ENCODE measurements around the gene SLCO4A1. TPM values are rescaled to one million over a fixed set of nuclear protein-coding genes. Genes with fewer than 3 reads are reported as not detected.

Gene SLCO4A1, protein sequence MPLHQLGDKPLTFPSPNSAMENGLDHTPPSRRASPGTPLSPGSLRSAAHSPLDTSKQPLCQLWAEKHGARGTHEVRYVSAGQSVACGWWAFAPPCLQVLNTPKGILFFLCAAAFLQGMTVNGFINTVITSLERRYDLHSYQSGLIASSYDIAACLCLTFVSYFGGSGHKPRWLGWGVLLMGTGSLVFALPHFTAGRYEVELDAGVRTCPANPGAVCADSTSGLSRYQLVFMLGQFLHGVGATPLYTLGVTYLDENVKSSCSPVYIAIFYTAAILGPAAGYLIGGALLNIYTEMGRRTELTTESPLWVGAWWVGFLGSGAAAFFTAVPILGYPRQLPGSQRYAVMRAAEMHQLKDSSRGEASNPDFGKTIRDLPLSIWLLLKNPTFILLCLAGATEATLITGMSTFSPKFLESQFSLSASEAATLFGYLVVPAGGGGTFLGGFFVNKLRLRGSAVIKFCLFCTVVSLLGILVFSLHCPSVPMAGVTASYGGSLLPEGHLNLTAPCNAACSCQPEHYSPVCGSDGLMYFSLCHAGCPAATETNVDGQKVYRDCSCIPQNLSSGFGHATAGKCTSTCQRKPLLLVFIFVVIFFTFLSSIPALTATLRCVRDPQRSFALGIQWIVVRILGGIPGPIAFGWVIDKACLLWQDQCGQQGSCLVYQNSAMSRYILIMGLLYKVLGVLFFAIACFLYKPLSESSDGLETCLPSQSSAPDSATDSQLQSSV
- polyA plus RNA-seq: 0.43 to 1.8 TPM (median 1.4 TPM) in 3 replicates
- polyA plus RNA-seq (2011; ENCODE audit: low read depth): 19.0 TPM
- polyA plus RNA-seq (2011; cell fraction: cytosol; rRNA removed): 0.28 and 0.35 TPM in 2 replicates
- 1.6 and 2.7 TPM in 2 replicates for polyA plus RNA-seq (2011; cell fraction: nucleus; rRNA removed)
- polyA plus RNA-seq (2012; ENCODE audit: low replicate concordance): 1.1 and 42.6 TPM in 2 replicates
- polyA minus RNA-seq: 0.96 to 1.7 TPM (median 1.1 TPM) in 3 replicates
- polyA minus RNA-seq (2011; cell fraction: cytosol; rRNA and poly(A)+ RNA removed): 4.6 TPM
- polyA minus RNA-seq (2011; cell fraction: nucleus; rRNA and poly(A)+ RNA removed): 1.7 and 1.8 TPM in 2 replicates

DNA sequence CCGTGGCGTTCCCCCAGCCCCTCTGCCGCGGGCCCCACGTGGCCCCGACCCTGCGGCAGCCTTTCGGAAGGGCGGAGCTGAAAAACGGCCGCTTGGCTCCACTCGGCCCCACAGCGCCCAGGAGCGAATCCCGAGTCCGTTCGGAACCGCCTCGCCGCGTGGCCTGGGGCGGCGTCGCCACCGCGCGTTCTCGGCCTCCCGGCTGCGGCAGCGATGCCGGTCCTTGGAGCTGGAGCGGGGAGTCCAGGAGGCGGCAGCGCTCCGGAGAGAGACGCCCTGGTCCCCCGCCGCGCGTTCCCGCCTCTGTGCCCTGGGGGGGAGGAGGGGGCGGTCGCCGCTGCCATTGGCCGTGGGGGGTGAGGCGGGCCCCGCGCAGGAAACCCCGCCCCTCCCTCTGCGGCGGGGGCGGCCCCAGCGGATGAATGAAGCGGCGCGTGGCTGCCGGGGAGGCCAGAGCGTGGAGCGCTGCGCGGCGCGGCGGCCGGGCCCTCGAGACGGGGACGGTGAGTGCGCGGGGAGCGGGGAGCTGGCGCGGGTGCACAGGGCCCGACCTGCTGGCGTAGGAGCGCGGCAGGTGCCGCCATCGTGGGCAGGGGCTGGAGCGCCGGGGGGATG lies at the start of gene SLCO4A1:
Gene SLCO4A1 (plus strand): TSS at position 453 of the 615 bp plus-strand sequence. CDS start 13,952 bp downstream, outside the sequence.
- Histone ChIP-seq H3K9ac (ENCODE audit: control insufficient read depth, extremely low read depth, insufficient read depth, low read length) (peak within 1 kb of the TSS; percentile 49), H4K20me1 (ENCODE audit: control insufficient read depth, extremely low read depth, insufficient read depth, low read length) (peaks cover 4% of the 10 kb centered on the region), H3K27ac (ENCODE audit: control insufficient read depth, insufficient read depth, low read length) (no peak within 1 kb of the TSS), H3K9me3 (ENCODE audit: control insufficient read depth, low read depth, low read length) (no peaks in the 10 kb centered on the region), H3K4me1 (ENCODE audit: control insufficient read depth, extremely low read depth, insufficient read depth, low read length) (peaks cover 6% of the 10 kb centered on the region), H3K4me3 (ENCODE audit: control insufficient read depth in 2 of 3, extremely low read depth in 1 of 3, insufficient read depth in 2 of 3, low read depth in 1 of 3, low read length in 3 of 3) (peak within 1 kb of the TSS; percentile 42 to 61 (median 61)), H3K79me2 (ENCODE audit: control insufficient read depth, insufficient read depth, low read length) (no peaks in the 10 kb centered on the region), H3K4me2 (ENCODE audit: control insufficient read depth, extremely low read depth, insufficient read depth, low read depth, low read length) (peak within 1 kb of the TSS; percentile 81), H3K27me3 (ENCODE audit: control insufficient read depth, extremely low read depth, insufficient read depth, low read length) (peaks cover 22% of the 10 kb centered on the region), H3K9me1 (ENCODE audit: control insufficient read depth, extremely low read depth, insufficient read depth, low read length) (no peaks in the 10 kb centered on the region), H3K36me3 (ENCODE audit: control insufficient read depth in 2 of 2, extremely low read depth in 1 of 2, insufficient read depth in 2 of 2, low read length in 2 of 2) (no peaks in the 10 kb centered on the region), H2AFZ (ENCODE audit: control insufficient read depth, low read length) (peak within 1 kb of the TSS; percentile 70)
- no peak for TF ChIP-seq EZH2 (IDR thresholded peaks at IDR 0.05; ENCODE audit: low read length)
- TF ChIP-seq, protein P1, sequence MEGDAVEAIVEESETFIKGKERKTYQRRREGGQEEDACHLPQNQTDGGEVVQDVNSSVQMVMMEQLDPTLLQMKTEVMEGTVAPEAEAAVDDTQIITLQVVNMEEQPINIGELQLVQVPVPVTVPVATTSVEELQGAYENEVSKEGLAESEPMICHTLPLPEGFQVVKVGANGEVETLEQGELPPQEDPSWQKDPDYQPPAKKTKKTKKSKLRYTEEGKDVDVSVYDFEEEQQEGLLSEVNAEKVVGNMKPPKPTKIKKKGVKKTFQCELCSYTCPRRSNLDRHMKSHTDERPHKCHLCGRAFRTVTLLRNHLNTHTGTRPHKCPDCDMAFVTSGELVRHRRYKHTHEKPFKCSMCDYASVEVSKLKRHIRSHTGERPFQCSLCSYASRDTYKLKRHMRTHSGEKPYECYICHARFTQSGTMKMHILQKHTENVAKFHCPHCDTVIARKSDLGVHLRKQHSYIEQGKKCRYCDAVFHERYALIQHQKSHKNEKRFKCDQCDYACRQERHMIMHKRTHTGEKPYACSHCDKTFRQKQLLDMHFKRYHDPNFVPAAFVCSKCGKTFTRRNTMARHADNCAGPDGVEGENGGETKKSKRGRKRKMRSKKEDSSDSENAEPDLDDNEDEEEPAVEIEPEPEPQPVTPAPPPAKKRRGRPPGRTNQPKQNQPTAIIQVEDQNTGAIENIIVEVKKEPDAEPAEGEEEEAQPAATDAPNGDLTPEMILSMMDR (optimal IDR thresholded peaks at IDR 0.05 in 1 of 3, IDR thresholded peaks at IDR 0.05 in 1 of 3, conservative IDR thresholded peaks at IDR 0.05 in 1 of 3; ENCODE audit: extremely low read depth in 1 of 3, insufficient read depth in 2 of 3, low read length in 3 of 3): no peak
- dilution Hi-C loops (cut with MboI; ENCODE audit: extremely low pct_ligation_motif_present, low sequenced_read_pairs): no loop called here
- FAIRE-seq (no peak), DNase-seq (ENCODE audit: low read depth, low spot score) (no peak)

DNA sequence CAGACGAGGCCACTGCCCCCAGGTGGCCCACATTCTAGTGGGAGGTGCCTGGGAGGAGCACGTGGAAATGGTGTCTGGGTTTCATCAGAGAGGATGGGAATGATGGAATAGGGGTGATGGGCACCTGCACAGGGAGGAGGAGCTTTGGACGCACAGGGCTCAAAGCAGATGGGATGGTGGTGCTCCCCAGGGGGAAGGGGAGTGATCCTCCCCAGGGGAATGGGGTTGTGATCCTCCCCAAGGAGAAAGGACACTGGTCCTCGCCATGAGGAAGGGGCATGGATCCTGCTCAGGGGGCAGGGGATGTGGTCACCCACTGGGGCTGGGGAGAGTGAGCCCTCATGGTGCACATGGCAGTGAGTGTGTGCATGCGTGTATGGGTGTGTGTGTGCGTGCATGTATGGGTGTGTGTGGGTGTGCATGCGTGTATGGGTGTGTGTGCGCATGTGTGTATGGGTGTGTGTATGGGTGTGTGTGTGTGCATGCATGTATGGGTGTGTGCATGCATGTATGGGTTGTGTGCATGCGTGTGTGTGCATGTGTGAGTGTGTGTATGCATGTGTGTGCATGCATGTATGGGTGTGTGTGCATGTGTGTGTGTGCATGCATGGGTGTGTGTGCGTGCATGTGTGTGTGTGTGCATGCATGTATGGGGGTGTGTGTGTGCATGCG lies 49.7 kb upstream of the SLCO4A1 start:
- Histone ChIP-seq H4K20me1 (ENCODE audit: control insufficient read depth, extremely low read depth, insufficient read depth, low read length) (no peaks in the 10 kb centered on the region), H2AFZ (ENCODE audit: control insufficient read depth, low read length) (no peak overlapping the region), H3K9me3 (ENCODE audit: control insufficient read depth, low read depth, low read length) (no peaks in the 10 kb centered on the region), H3K27ac (ENCODE audit: control insufficient read depth, insufficient read depth, low read length) (no peak overlapping the region), H3K4me3 (ENCODE audit: control insufficient read depth in 2 of 3, extremely low read depth in 1 of 3, insufficient read depth in 2 of 3, low read depth in 1 of 3, low read length in 3 of 3) (no peak overlapping the region), H3K4me2 (ENCODE audit: control insufficient read depth, extremely low read depth, insufficient read depth, low read depth, low read length) (no peak overlapping the region), H3K79me2 (ENCODE audit: control insufficient read depth, insufficient read depth, low read length) (no peaks in the 10 kb centered on the region), H3K9me1 (ENCODE audit: control insufficient read depth, extremely low read depth, insufficient read depth, low read length) (no peaks in the 10 kb centered on the region), H3K4me1 (ENCODE audit: control insufficient read depth, extremely low read depth, insufficient read depth, low read length) (peaks cover 13% of the 10 kb centered on the region), H3K9ac (ENCODE audit: control insufficient read depth, extremely low read depth, insufficient read depth, low read length) (no peak overlapping the region), H3K36me3 (ENCODE audit: control insufficient read depth in 2 of 2, extremely low read depth in 1 of 2, insufficient read depth in 2 of 2, low read length in 2 of 2) (no peaks in the 10 kb centered on the region), H3K27me3 (ENCODE audit: control insufficient read depth, extremely low read depth, insufficient read depth, low read length) (peaks cover 24% of the 10 kb centered on the region)
- TF ChIP-seq EZH2 (IDR thresholded peaks at IDR 0.05; ENCODE audit: low read length): no peak
- dilution Hi-C loops (cut with MboI; ENCODE audit: extremely low pct_ligation_motif_present, low sequenced_read_pairs): no loop called here
- no peak for DNase-seq (ENCODE audit: low read depth, low spot score)
- FAIRE-seq: no peak
